SKM-1 (cell line): ENCODE results near the gene OR2A14.
"Not testable (repeated sequence)": the region's sequence is repeated elsewhere in the genome, so short reads cannot be mapped to it uniquely, and the experiment has no call there.

Experiments used
- DNase-seq: peaks from one replicate; lab custom pipeline; 2025; ENCODE audit not compliant: unreplicated experiment; lab: John Stamatoyannopoulos, UW

Gene OR2A14, protein sequence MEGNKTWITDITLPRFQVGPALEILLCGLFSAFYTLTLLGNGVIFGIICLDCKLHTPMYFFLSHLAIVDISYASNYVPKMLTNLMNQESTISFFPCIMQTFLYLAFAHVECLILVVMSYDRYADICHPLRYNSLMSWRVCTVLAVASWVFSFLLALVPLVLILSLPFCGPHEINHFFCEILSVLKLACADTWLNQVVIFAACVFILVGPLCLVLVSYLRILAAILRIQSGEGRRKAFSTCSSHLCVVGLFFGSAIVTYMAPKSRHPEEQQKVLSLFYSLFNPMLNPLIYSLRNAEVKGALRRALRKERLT

DNA sequence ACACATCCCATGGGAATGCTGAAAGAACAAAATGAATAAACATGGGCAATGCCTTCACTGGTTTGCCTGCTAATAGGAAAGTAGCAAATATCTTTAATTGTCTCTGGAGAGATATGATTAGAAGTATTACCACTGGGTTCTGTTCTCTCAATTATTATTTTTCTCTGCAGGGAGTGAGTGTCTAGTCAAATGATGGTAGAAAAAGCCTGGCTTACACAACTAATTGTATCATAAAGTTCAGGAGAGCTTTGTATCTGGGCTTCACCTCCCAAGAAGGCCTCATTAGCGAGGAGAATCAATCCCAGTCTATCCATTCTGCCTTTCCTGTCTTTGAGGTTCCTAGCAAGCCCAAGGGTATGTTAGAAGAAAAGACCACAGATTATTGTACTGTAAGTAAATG, at the start of gene OR2A14:
TSS of gene OR2A14 (plus strand) at position 301 of the 400 bp plus-strand sequence. CDS start 5,937 bp downstream, outside the sequence.
- no peak for DNase-seq

DNA sequence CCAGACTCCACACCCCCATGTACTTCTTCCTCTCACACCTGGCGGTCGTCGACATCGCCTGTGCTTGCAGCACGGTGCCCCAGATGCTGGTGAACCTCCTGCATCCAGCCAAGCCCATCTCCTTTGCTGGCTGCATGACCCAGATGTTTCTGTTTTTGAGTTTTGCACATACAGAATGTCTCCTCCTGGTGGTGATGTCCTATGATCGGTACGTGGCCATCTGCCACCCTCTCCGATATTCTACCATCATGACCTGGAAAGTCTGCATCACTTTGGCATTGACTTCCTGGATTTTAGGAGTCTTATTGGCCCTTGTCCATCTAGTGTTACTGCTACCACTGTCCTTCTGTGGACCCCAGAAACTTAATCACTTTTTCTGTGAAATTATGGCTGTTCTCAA, 48.6 kb upstream of the OR2A14 start:
- DNase-seq, result no peak

DNA sequence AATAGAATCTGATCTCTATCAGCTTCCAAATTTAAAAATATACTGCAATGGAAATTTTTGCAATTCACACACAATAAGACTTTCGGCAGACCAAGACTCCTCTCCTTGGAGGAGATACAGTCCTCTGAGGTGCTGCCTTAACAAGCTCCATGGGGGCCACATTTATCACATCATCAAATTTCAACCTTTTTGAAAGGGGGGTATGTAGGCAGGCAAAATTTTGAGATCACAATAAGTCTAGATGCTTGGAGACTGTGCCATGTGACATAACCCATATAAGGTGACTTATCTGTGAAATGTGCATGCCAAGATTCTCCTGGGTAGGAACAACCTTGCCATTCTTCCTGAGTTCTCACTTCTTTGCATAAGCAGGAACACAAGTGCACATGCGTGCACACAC, 37.0 kb upstream of the OR2A14 start, which contains the start of gene OR2A12:
TSS of gene OR2A12 (plus strand) at position 301 of the 400 bp plus-strand sequence. CDS start 8,830 bp downstream, outside the sequence.
- DNase-seq, result no peak

DNA sequence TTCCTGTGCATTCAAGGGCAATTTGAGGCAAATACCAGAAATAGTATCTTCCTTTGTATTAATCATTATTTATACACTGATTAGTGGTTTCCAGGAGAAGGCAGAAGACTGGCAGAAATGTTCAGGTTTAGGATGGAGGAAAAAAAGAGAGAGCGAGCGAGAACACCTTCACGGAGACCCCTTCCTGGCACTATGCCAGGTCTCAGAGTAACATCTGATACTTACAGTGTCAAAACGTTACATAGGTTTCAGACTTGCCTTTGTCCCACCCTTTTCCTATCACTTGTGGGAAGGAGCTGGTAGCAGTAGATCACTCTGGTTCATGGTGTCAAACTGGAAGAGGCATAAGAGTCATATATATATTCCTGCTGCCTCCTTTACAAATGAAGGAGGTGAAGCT, 36.2 kb upstream of the OR2A14 start:
- DNase-seq, result no peak

DNA sequence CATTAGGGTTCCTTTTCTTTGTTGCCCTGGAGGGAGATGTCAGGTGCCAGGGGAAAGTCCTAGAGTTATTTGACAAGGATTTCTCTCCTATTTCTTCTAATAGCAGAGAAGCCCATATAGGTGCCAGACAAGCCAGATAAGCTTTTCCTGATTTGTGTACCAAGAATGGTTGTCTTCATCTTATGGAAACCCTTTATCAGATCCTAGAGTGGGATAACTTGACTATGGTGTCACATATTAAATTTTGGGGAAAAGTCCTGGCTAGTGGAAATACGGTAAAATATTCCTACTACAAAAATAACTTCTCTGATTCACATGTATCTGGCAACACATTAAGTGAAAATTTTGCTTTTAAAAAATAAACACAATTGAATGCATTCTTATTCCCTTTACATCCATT, 35.7 kb upstream of the OR2A14 start:
- DNase-seq, result no peak

DNA sequence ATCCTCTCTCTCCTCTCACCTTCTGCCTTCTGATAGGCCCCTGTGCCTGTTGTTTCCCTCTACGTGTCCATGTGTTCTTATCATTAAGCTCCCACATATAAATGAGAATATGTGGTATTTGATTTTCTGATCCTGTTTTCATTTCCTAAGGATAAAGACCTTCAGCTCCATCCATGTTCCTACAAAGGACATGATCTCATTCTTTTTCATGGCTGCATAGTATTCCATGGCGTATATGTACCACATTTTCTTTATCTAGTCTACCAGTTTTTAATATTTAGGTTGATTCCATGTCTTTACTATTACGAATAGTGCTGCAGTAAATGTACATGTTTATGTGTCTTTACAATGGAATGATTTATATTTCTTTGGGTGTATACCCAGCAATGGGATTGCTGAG, 32.3 kb upstream of the OR2A14 start:
- DNase-seq, result no peak

DNA sequence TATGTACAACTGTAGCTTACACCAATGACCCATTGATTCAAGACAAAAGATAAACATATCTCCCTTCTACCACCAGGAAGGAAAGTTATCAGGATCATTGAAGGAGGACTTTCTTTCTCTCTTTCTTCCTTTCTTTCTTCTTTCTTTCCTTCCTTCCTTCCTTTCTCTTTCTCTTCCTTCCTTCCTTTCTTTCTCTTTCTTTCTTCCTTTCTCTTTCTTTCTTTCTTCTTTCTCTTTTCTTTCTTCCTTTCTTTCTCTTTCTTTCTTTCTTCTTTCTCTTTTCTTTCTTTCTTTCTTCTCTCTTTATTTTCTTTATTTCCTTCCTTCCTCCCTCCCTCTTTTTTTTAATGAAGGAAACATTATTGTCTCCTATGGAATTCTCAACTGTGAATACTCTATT, 24.2 kb upstream of the OR2A14 start:
- no peak for DNase-seq

DNA sequence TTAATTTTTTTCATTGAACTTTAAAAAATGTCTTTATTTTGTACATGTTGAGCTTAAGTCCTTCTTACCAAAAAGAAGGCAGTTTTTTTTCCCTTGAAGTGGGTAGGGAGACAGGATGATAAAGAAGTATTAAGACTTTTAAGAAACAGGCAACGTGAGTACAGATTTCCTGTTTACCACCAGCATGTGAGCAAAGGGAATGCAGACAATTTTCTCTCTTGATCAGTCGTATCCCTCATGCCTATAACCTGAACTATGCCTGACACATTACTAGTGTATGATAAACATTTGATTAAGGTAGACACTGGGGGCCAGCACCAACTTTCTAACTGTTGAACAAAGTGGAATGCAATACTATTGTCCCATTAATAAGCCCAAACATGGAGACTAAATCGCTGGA, 22.4 kb upstream of the OR2A14 start:
- no peak for DNase-seq

DNA sequence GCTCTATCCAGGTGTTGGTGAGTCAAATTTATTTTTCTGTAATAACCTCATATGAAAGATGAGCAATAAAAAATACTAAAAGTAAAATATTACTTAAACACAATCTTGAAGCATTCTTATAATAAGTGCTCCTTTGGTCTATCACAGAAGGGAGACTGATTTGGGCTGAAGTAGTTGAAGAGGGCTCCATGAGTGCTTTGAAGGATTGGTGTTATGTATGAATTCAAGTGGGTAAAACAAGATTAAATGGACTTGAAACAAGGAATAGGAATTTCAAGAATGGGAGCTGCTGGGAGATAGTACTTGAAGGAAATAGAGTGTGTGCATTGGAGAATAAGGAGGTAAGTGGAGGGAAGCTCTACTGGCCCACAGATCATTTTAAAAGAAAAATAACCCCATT, 20.9 kb upstream of the OR2A14 start:
- no peak for DNase-seq

DNA sequence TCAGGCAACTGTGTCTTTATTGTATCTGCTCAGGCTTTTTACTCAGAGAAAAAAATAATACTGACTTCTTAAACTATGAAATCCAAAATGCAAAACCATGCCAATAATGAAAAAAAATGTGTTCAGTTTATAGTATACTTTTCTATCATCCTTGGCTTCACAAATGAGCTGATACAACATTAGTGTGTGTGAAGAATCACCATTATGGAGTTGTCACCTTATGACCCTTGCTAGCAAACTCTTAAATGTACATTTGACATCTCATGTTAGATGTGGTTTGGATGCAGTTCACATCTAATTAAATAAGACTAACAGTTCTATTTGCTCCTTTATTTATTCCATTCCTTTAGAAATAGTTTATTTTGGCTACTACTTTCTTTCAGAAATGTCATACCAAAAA, 17.8 kb upstream of the OR2A14 start:
- DNase-seq, result no peak

DNA sequence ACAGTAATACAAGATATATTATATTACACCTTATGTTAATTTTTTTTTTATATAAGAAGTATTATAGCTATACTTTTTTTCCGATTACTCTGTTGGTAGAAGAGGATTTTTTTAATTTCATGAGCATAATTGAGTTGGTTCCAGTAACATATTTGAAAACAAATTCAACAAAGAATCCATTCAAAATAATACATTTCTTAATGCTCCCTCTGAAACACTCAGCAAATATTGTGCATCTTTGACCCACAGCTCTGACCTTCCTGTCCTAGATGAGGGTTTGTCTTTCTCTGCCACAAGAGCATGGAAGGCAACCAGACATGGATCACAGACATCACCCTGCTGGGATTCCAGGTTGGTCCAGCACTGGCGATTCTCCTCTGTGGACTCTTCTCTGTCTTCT, 13.7 kb upstream of the OR2A14 start, which contains the start of gene OR2A2:
TSS of gene OR2A2 (plus strand) at position 301 of the 400 bp plus-strand sequence. CDS start at position 301, 0 bp downstream.
- no peak for DNase-seq

DNA sequence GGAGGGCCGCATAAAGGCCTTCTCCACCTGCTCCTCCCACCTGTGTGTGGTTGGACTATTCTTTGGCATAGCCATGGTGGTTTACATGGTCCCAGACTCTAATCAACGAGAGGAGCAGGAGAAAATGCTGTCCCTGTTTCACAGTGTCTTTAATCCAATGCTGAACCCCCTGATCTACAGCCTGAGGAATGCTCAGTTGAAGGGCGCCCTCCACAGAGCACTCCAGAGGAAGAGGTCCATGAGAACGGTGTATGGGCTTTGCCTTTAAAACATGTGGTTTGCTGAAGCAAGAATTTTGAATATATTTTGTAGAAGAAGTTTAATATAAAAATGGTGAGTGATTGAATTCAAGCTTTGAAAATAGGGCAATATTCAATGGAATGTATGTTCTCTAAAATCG, 12.7 kb upstream of the OR2A14 start:
- DNase-seq, result no peak

DNA sequence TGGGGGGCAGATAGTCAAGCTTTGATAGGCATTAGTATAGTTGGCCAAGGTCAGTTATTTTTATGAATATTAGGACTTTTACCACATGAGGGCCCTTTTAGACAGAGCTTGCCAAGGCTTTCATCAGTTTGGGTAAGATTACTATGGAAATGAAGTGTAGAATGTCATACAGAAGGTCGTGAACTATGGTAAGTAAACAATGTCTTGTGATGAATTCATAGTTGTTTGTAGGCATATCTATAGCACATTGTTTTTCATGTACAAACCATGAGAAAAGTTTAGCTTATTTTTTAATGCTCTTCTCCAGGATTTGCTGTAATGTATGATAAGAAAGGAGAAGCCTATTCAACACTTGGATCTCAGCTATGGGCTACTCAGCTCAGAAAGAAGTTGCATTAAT, 9.3 kb upstream of the OR2A14 start:
- DNase-seq, result no peak

DNA sequence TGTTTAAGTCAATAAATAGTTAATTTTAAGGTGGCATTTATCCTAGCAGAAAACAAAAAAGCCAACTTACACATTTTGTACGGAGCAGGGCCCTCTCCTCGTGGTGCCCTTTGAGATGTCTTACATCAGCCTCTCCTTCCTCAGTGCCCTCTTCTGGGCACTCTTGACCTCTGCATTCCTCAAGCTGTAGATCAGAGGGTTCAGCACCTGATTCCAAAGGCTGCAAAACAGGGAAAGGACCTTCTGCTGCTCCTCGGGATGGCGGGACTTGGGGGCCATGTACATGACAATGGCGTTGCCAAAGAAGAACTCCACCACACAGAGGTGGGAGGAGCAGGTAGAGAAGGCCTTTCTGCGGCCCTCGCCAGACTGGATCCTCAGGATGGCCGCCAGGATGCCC, 4.6 kb upstream of the OR2A14 start:
- DNase-seq, result no peak

DNA sequence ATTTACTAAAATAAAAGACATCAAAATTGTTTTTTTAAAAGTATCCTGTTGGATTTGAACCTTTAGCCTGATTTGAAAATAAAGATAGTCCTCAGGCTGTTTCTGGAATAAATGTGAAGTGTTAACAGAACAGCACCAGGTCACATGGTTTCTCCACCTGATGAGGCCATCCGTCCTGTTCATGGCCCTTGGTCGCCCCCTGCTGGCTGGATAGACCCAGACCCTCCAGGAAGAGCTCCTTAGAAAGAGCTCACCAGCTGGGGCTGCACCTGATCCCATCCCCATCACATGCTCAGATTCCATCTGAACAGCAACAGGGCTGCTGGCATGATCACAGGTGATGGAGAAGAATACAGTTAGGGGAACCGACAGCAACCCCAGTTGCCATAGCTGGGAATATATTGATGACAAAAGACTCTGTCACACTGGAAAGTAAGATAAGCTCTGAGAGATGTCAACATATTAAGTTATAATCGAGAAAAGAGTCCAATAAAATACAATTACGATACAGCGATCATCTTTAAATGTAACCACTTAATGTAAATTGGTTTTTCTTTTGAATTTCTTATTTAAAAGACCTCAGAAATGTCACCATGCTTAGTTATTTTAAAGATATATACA, 4.8 kb downstream of the OR2A14 start:
- peak; percentile 52 for DNase-seq

DNA sequence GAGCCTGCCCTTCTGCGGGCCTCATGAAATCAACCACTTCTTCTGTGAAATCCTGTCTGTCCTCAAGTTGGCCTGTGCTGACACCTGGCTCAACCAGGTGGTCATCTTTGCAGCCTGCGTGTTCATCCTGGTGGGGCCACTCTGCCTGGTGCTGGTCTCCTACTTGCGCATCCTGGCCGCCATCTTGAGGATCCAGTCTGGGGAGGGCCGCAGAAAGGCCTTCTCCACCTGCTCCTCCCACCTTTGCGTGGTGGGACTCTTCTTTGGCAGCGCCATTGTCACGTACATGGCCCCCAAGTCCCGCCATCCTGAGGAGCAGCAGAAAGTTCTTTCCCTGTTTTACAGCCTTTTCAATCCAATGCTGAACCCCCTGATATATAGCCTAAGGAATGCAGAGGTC, 6.6 kb downstream of the OR2A14 start:
- not testable (repeated sequence) for DNase-seq

DNA sequence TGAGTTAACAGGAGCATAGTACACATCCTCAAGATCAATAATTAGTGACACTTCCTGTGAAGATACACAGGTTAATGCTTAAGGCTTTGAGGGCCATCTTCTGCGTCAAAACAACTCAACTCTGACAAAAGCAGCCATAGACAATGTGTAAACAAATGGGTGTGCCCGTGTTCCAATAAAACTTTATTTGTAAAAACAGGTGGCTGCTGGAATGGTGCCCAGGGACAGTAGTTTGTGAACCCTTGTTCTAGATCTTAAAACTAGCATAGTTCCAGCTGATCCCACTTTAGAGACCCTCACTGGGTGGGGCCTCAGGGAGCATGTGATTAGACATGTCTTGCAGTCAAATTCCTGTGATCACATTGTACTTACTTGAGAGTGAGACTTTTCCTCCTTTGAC, 7.8 kb downstream of the OR2A14 start:
- no peak for DNase-seq

DNA sequence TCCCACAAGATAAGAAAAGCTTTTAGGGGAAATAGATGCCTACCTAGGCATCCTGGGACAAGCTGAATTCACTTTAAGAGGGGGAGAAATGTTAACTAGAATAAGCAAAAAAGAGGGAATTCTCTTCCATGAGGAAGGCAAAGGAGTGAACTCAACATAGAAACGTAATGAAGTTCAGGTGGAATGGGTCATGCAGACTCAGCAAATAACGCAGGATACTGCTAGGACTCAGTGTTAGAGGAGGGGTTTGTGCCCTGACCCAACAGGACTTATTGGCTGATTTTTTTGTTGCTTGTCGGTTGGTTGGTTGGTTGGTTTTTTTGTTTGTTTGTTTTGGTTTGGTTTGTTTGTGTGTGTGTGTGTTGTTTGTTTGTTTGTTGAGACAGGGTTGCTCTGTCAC, 9.3 kb downstream of the OR2A14 start:
- no peak for DNase-seq

DNA sequence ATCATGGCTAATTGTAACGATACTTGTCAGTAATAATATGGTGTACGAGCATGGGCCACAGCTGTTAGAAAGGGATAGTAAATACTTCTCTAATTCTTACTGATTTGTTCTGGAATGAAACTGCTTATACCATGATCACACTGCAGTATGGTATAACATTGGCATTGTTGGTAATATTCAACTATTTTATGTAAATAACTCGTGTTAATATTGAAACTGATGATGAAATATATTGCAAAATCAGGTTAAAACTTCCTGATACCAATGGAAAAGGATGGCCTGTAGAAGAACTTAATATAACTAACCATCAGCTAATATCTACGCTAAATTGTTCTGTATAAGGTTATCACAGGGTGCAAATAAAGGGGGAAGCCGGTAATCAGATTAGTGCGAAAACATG, 10.3 kb downstream of the OR2A14 start:
- DNase-seq, result no peak

DNA sequence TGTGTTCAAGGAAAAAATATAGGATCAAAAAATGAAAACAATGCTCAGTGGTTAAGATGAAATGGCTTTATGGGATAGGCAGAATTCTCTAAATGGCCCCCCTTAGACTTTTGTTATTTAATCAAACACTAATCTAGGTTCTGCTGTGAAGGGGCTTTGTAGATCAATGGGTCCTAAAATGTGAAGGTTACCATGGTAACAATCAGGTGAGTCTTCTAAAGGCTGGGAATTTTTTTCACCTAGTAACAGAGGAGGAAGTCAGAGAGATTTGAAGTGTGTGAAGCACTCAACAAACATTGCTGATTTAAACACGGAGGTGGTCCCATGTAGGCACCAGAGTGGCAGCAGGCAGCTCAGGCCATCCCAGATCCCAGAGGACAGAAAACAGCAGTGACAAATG, 11.1 kb downstream of the OR2A14 start:
- no peak for DNase-seq

DNA sequence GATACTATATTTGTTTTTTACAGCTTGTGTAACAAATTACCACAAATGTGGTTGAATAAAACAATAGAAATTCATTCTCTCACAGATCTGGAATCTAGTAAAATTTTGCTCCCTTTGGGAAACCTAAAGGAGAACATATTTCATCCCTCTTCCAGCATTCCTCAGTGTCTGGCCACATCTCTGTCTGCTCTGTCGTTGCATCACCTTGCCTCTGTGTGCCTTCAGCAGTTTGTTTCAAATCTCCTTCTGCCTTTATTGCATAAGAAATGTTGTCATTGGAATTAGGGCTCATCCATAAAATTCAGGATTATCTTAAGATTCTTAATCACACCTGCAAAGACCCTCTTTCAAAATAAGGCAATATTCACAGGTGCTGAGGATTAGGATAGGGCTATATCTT, 14.5 kb downstream of the OR2A14 start:
- no peak for DNase-seq

DNA sequence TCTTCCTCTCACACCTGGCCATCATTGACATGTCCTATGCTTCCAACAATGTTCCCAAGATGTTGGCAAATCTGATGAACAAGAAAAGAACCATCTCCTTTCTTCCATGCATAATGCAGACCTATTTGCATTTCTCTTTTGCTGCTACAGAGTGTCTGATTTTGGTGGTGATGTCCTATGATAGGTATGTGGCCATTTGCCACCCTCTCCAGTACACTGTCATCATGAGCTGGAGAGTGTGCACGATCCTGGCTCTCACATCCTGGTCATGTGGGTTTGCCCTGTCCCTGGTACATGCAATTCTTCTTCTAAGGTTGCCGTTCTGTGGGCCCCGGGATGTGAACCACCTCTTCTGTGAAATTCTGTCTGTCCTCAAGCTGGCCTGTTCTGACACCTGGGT, 19.2 kb downstream of the OR2A14 start:
- DNase-seq, result no peak

DNA sequence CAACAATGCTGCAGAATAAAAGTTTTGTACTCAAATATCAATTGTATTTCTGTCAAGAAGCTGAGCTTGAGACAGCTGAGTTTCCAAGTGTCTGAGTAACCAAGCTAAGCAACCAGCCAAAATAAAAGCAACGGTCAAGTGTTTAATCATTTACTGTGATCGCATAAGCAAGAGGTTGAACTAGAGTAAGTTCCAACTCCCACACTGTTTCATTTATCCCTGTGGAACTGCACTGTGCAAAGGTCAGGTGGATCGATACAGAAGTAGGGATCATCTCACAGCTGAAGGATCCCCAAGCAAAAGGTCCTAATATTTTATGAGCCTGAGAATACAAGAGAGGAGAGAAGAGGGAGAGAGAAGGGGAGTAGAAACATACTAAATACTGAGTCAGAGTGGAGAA, 21.4 kb downstream of the OR2A14 start:
- DNase-seq, result no peak
